B cell (primary cell): ENCODE measurements around the gene DTHD1.

Experiments used
- EZH2 ChIP-seq: IDR thresholded peaks from 2 replicates; pipeline ENCODE4 v1.6.1; 2012; ENCODE audit warnings: borderline replicate concordance, low read depth, mild to moderate bottlenecking, moderate library complexity, low read length; ENCODE audit not compliant: insufficient read depth, poor library complexity, severe bottlenecking
- TF ChIP-seq, protein P1 (sequence below): fragments of 200-600 bp; IDR thresholded peaks from one replicate; pipeline ENCODE4 v1.8.0; 2022; ENCODE audit warnings: antibody characterized with exemption, mild to moderate bottlenecking

DNA sequence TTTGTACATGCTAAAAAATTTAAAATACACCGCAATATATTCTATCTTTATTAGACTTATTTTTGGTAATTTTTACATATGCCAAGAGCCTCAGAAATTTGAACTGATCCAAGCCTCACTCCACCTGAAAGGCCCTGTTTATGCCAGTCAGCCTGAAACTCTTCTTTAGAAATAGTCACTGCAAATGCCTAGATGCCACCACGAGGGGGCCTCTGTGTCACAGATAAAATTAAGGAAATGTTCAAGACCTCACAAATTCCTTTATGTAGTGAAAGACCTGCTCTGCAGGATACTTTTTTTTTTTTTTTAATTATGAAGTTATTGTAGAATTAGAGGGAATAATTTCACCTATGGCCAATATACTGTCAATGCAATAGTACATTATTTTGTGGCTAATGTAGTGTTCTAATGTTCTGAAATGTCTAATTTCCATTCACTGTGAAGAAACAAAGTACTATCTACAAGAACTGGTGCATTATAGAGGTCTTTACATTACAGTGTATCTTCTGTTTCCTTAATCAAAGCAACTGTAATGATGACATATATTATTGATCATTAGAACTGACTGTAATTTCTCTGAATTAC, 69.8 kb downstream of the DTHD1 start:
- TF ChIP-seq, protein P1, sequence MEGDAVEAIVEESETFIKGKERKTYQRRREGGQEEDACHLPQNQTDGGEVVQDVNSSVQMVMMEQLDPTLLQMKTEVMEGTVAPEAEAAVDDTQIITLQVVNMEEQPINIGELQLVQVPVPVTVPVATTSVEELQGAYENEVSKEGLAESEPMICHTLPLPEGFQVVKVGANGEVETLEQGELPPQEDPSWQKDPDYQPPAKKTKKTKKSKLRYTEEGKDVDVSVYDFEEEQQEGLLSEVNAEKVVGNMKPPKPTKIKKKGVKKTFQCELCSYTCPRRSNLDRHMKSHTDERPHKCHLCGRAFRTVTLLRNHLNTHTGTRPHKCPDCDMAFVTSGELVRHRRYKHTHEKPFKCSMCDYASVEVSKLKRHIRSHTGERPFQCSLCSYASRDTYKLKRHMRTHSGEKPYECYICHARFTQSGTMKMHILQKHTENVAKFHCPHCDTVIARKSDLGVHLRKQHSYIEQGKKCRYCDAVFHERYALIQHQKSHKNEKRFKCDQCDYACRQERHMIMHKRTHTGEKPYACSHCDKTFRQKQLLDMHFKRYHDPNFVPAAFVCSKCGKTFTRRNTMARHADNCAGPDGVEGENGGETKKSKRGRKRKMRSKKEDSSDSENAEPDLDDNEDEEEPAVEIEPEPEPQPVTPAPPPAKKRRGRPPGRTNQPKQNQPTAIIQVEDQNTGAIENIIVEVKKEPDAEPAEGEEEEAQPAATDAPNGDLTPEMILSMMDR: peak; percentile 91
- TF ChIP-seq EZH2: no peak
